Adrenal gland (tissue), 12 donors: ENCODE data around the gene MRAP2. TPM values are rescaled to one million over a fixed set of nuclear protein-coding genes. Genes with fewer than 3 reads are reported as not detected.
A peak's percentile ranks its signal among the peaks of the same experiment; 100 is the strongest.

Experiments
- DNase-seq, 7 donors: peaks; one replicate each; pipeline ENCODE4 v3.0.0-alpha.2; 2019 to 2020
- H3K27ac ChIP-seq, 5 donors: fragments of 200-600 bp; sonication (generic) in 4 of 5; 1 replicate in 3 of 5; 2 replicates in 2 of 5; pipeline versions ENCODE4 v1.5.1 to v1.8.0; 2016 to 2020; ENCODE audit warnings: mild to moderate bottlenecking in 1 of 5
- H3K27me3 ChIP-seq: fragments of 200-600 bp; 2 replicates; pipeline ENCODE4 v1.8.0; 2021
- H3K36me3 ChIP-seq, 2 donors: fragments of 200-600 bp; replicated peaks in 1 of 2; 1 replicate in 1 of 2; 2 replicates in 1 of 2; pipeline versions ENCODE4 v1.5.1 to v1.8.0; 2018 to 2022
- H3K4me1 ChIP-seq, 2 donors: fragments of 200-600 bp; replicated peaks in 1 of 2; 1 replicate in 1 of 2; 2 replicates in 1 of 2; pipeline versions ENCODE4 v1.5.1 to v1.8.0; 2018 to 2021
- H3K4me3 ChIP-seq, 4 donors: fragments of 200-600 bp; sonication (generic) in 3 of 4; one replicate each; pipeline ENCODE4 v1.5.1; 2016 to 2018
- H3K9me3 ChIP-seq, 3 donors: fragments of 200-600 bp; sonication (generic) in 1 of 3; replicated peaks in 1 of 3; 1 replicate in 2 of 3; 2 replicates in 1 of 3; pipeline versions ENCODE4 v1.5.1 to v1.8.0; 2016 to 2021
- CTCF ChIP-seq, 6 experiments: fragments of 450-650 bp in 4 of 6; fragments of 200-600 bp in 2 of 6; sonication (generic) in 1 of 6; IDR thresholded peaks; 1 replicate in 5 of 6; 2 replicates in 1 of 6; pipeline versions ENCODE4 v1.5.1 to v1.8.0; 2016 to 2021; ENCODE audit warnings: antibody characterized with exemption in 6 of 6, mild to moderate bottlenecking in 2 of 6, moderate library complexity in 1 of 6
- POLR2A ChIP-seq, 2 donors: fragments of 450-650 bp; IDR thresholded peaks; one replicate each; pipeline ENCODE4 v1.6.1; 2017; ENCODE audit warnings: antibody characterized with exemption in 2 of 2, mild to moderate bottlenecking in 2 of 2, moderate library complexity in 1 of 2
- WGBS, 4 donors: extraction: QIAGEN DNeasy Blood & Tissue Kit in 2 of 4; methylation state at CpG; one replicate each; pipeline versions ENCODE4 v1.1.5 to v1.1.7; 2013 to 2017; 5-methylcytosine and 5-hydroxymethylcytosine counted together
- intact Hi-C, 2 donors: fragments of 100-400 bp; cut with DNase I; formaldehyde crosslinking; loops; one replicate each; pipeline versions ENCODE4 v1.14.1 to v1.15.0; 2022 to 2023
- polyA plus RNA-seq, 3 donors: library from polyadenylated mRNA; stranded (reverse); fragments of 200-250 nt in 2 of 3; fragments of 350-450 nt in 1 of 3; fragmentation: Illumina TruSeq in 1 of 3; extraction: RNeasy Lipid Tissue Mini Kit (QIAGEN cat#74804) in 1 of 3; gene quantifications; one replicate each; pipeline ENCODE4 v1.2.3, GENCODE V29; 2013 to 2014
- total RNA-seq, 9 donors: library from RNA; depleted of rRNA in 4 of 9; stranded (reverse); fragments of >200 nt in 4 of 9; fragments of 120-200 nt in 1 of 9; fragmentation: NEBNext Ultra II Directional in 1 of 9; extraction: Animal tissue kit (Norgen Biotek cat#: 25700) in 1 of 9; gene quantifications; one replicate each; pipeline versions ENCODE4 v1.1.0 to v1.2.4, GENCODE V29; 2013 to 2023
- donor health status: healthy with polysubstance abuse.
- donor health status: Bipolar disorder and iron deficiency.
- donor health status: DM: yes; HTN: yes; CAD: no.
- donor health status: DM: no; HTN: no; CAD: no.
- donor health status: DM: no; HTN: no; CAD: no.
- donor health status: DM: yes; HTN: yes; CAD: no.

MRAP2 gene
- total and polyA plus RNA-seq, 12 donors: 0.36 to 9.5 (median 3.1) TPM

DNA sequence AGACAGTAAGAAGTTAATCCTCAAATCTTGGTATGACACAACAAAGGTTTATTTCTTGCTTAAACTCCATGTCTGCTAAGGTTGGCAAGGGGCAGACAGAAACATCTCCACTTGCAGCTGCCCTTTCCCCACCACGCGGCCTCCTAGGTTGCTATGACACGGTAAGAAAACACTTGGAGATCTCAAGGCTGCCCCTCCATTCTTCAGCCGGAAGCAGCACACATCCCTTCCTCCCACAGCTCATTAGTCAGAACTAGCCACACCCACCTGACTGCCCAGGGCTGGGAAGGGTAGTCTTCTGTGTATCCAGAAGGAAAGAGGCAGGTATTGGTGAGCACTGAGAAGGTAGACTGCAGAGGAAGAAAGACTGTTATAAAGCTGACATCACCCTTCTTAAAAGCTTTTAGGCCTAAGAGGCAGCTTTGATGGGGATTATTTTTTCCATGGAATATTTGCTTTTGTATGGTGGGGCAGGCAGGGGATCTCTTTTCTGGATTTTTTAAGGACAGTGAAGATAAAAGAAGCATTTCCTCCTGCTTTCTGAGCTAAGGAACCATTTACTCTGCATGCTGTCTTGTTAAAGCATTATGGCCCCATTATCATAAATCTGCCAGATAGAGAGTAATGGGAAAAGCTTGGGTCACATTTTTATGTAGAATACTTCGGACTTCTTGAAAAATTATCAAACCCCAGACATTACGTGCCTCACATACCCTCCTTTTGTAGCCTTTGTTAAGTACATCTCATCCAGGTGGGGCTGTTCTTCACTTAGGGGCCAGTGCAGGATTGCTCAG lies 41.6 kb downstream of the MRAP2 start:
- Histone ChIP-seq H3K4me1 (no peaks in the 10 kb centered on the region), H3K27me3 (no peaks in the 10 kb centered on the region), H3K36me3 (no peaks in the 10 kb centered on the region), H3K27ac (no peak overlapping the region), H3K9me3 (no peaks in the 10 kb centered on the region), H3K4me3 (no peak overlapping the region)
- intact Hi-C loops: no loop called here
- 28 to 37% (median 34%) methylated on average over 6 of the region's 6 CpGs for WGBS, 4 donors
- DNase-seq: peak in 1 of 7 donors; percentile 9
- TF ChIP-seq CTCF (IDR thresholded peaks at IDR 0.05) (no peak), POLR2A (IDR thresholded peaks at IDR 0.05) (no peak)

DNA sequence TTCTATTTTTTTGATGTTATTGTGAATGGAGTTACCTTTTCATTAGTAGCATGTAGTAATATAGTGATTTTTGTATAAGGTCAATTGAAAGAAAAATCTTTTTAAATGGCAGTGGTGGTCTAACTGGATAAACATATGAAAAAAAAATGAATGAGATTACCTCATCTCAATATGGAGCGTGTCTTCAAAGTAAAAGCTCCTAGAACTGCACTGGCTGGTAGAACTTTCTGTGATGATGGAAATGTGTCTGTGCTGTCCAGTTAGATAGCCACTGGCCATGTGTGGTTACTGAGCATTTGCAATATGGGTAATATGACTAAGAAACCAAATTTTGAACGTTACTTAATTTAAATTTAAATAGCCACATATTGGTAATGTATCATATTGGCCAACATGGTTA lies 44.1 kb downstream of the MRAP2 start:
- Histone ChIP-seq H3K4me1 (no peaks in the 10 kb centered on the region), H3K36me3 (no peaks in the 10 kb centered on the region), H3K4me3 (no peak overlapping the region), H3K9me3 (no peaks in the 10 kb centered on the region), H3K27ac (no peak overlapping the region), H3K27me3 (no peaks in the 10 kb centered on the region)
- no peak for TF ChIP-seq CTCF (IDR thresholded peaks at IDR 0.05)
- no peak for TF ChIP-seq POLR2A (IDR thresholded peaks at IDR 0.05)
- WGBS, 4 donors: 63 to 75% (median 71%) methylated on average over 2 of the region's 2 CpGs
- intact Hi-C loops: no loop called here
- DNase-seq: no peak

DNA sequence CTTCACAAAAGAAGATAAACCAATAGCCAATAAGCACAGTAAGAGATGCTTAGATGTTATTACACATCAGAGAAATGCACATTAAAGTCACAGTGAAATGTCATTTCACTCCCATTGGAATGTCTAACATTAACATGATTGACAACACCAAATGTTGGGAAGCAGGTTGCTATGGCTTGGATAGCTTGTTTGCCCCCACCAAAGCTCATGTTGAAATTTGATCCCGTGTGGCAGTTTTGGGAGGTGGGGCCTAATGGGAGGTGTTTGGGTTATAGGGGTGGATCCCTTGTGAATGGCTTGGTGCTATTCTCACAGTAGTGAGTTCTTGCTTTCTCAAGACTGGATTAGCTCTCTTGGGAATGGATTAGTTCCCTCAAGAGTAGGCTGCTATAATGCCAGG lies 44.8 kb downstream of the MRAP2 start:
- H3K27ac ChIP-seq: no peak overlapping the region

DNA sequence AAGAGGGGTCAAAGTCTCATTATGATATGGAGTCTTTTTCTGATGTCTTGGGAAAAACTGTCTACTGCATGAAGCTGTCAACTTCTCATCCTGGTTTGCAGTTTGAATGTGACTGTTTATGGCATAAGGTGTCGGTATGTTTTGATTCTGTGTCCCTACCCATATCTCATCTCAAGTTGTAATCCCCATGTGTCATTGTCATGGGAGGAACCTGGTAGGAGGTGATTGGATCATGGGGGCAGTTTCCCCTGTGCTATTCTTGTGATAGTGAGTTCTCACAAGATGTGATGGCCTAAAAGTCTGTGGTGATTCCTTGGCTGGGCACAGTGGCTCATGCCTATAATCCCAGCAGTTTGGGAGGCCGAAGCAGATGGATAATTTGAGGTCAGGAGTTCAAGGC lies 47.6 kb downstream of the MRAP2 start:
- no peak for TF ChIP-seq POLR2A (IDR thresholded peaks at IDR 0.05)
- intact Hi-C loops: no loop called here
- H3K27me3 ChIP-seq: no peaks in the 10 kb centered on the region
- WGBS, 4 donors: 79 to 100% (median 81%) methylated on average over 2 of the region's 2 CpGs
- H3K4me3 ChIP-seq: no peak overlapping the region
- no peak for DNase-seq
- no peak overlapping the region for H3K27ac ChIP-seq
- H3K9me3 ChIP-seq: no peaks in the 10 kb centered on the region
- H3K36me3 ChIP-seq: no peaks in the 10 kb centered on the region
- H3K4me1 ChIP-seq: no peaks in the 10 kb centered on the region

More for the DNA sequence above, 44.8 kb downstream of the MRAP2 start:
- H3K4me1 ChIP-seq: no peaks in the 10 kb centered on the region
- 7 to 44% (median 41%) methylated on average over 1 of the region's 1 CpG for WGBS, 4 donors
- no peaks in the 10 kb centered on the region for H3K9me3 ChIP-seq
- intact Hi-C loops: no loop called here
- H3K4me3 ChIP-seq: no peak overlapping the region
- DNase-seq: no peak
- TF ChIP-seq POLR2A (IDR thresholded peaks at IDR 0.05) (no peak), CTCF (IDR thresholded peaks at IDR 0.05) (no peak)
- no peaks in the 10 kb centered on the region for H3K27me3 ChIP-seq
- no peaks in the 10 kb centered on the region for H3K36me3 ChIP-seq
